Uterus (tissue), 2 donors: ENCODE results near the gene CRB1.

Experiments
- CTCF ChIP-seq, 4 experiments: fragments of 200-600 bp in 2 of 4; fragments of 450-650 bp in 2 of 4; sonication (generic) in 2 of 4; IDR thresholded peaks; one replicate each; pipeline ENCODE4 v1.5.1; 2016 to 2019; ENCODE audit warnings: antibody characterized with exemption in 4 of 4, mild to moderate bottlenecking in 2 of 4, moderate library complexity in 1 of 4
- POLR2A ChIP-seq, 2 donors: fragments of 450-650 bp; IDR thresholded peaks; one replicate each; pipeline ENCODE4 v1.6.1; 2016; ENCODE audit warnings: antibody characterized with exemption in 2 of 2, mild to moderate bottlenecking in 1 of 2, moderate library complexity in 1 of 2

DNA sequence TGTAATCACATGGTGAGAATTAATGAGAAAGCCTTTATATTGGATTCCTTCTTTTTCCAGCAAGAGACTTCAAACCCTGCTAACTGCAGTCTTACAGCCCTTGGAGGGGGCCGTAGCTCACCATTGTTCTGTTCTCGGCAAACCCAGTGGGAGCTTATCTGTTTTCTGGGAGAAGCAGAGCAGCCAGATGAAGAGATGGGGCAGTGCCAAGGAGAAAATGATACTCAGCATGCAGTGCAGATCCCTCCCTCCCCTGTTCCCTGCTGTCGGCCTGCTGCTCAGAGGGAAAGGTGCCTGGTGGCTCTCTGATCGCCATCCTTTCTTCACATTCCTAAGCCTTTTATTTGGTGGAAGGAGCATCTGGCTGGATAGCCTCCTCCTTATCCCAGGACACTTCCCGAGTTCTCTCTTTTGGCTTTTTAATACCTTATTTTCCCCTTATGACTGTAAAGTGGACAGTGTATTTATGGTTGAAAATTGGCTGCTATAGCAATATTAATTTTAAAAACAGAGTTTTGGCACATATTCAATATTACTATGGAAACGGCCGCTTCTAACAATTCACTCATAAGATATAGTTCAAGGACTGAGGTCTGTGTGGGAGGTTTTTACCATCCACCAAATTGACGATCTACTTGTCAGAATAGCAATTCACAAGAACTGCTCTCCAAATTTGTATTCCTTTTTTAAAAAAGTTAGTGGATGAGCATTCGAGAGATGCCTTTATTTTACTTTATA is 203.4 kb downstream of the CRB1 start:
- TF ChIP-seq POLR2A (IDR thresholded peaks at IDR 0.05): no peak
- no peak for TF ChIP-seq CTCF (IDR thresholded peaks at IDR 0.05)
